ENCODE data around the gene UPF3A. TPM values are rescaled to one million over a fixed set of nuclear protein-coding genes. Genes with fewer than 3 reads are reported as not detected.
"Not testable (repeated sequence)": the region's sequence is repeated elsewhere in the genome, so short reads cannot be mapped to it uniquely, and the experiment has no call there.

The UPF3A gene
- total RNA-seq, 1 donor from 2014 or later = 22.2 TPM

GRCh38 chr13:114324334-114324733 lies 42.9 kb downstream of the UPF3A start:
- no peak for DNase-seq
- intact Hi-C loops (cut with micrococcal nuclease) = no loop called here
- no peak for ATAC-seq

- ATAC-seq (no peak), DNase-seq (no peak)
- intact Hi-C loops (cut with micrococcal nuclease) = no loop called here
These were observed 44.3 kb downstream of the UPF3A start for GRCh38 chr13:114325729-114326128.

- DNase-seq (no peak), ATAC-seq (no peak)
- intact Hi-C loops (cut with micrococcal nuclease) = no loop called here
These were observed 46.6 kb downstream of the UPF3A start for GRCh38 chr13:114328034-114328433.

- ATAC-seq (no peak), DNase-seq (no peak)
- intact Hi-C loops (cut with micrococcal nuclease) = no loop called here
These were observed 47.2 kb downstream of the UPF3A start for GRCh38 chr13:114328595-114328994.

- no peak for ATAC-seq
- intact Hi-C loops (cut with micrococcal nuclease) = no loop called here
- no peak for DNase-seq
These were observed 48.7 kb downstream of the UPF3A start for GRCh38 chr13:114330086-114330485.

- ATAC-seq; intact Hi-C loops (cut with micrococcal nuclease); DNase-seq: not testable (repeated sequence)
These were observed 52.5 kb downstream of the UPF3A start for GRCh38 chr13:114333881-114334280.

- intact Hi-C loops (cut with micrococcal nuclease) = no loop called here
- DNase-seq (no peak), ATAC-seq (no peak)
These were observed 53.1 kb downstream of the UPF3A start for GRCh38 chr13:114334305-114335053.

- intact Hi-C loops (cut with micrococcal nuclease); ATAC-seq; DNase-seq: not testable (repeated sequence)
These were observed 55.1 kb downstream of the UPF3A start for GRCh38 chr13:114336457-114336856.

- DNase-seq = no peak
- intact Hi-C loops (cut with micrococcal nuclease) = no loop called here
- no peak for ATAC-seq
These were observed 57.6 kb downstream of the UPF3A start for GRCh38 chr13:114338959-114339358.

- intact Hi-C loops (cut with micrococcal nuclease) = no loop called here
- DNase-seq (peak; percentile 42), ATAC-seq (peak; percentile 47)
These were observed 58.6 kb downstream of the UPF3A start for GRCh38 chr13:114339857-114340534.

GRCh38 chr13:114341003-114341777 lies 59.8 kb downstream of the UPF3A start:
- intact Hi-C loops (cut with micrococcal nuclease) = no loop called here
- ATAC-seq (no peak), DNase-seq (no peak)

GRCh38 chr13:114347256-114347655 lies 65.9 kb downstream of the UPF3A start:
- intact Hi-C loops (cut with micrococcal nuclease); DNase-seq; ATAC-seq: not testable (repeated sequence)

- peak; percentile 85 for DNase-seq
- intact Hi-C loops (cut with micrococcal nuclease); ATAC-seq: not testable (repeated sequence)
These were observed 71.4 kb downstream of the UPF3A start for GRCh38 chr13:114352763-114353162.

GRCh38 chr13:114353382-114353781 lies 72.0 kb downstream of the UPF3A start:
- intact Hi-C loops (cut with micrococcal nuclease); ATAC-seq: not testable (repeated sequence)

More at GRCh38 chr13:114353382-114353781, 72.0 kb downstream of the UPF3A start:
- not testable (repeated sequence) for DNase-seq

Small RNA genes within 50 kb of the gene (microRNA-seq; reads per million reads assigned to microRNA genes)
- gene MIR4502 (ENCODE audit: borderline number of aligned reads) (not detected), gene MIR548AR (ENCODE audit: borderline number of aligned reads) (not detected)

Other genes starting within 250 kb of the UPF3A start
- gene RASA3, start 149.0 kb upstream of the UPF3A start, total RNA-seq = 12.3 TPM
- not detected for gene CFAP97D2, start 102.3 kb upstream of the UPF3A start, total RNA-seq
- 35.9 TPM for gene CDC16, start 46.7 kb upstream of the UPF3A start, total RNA-seq
- gene CHAMP1, start 32.9 kb downstream of the UPF3A start, total RNA-seq = 9.5 TPM